Measurements from ENCODE around the gene CAMTA1. TPM values are rescaled to one million over a fixed set of nuclear protein-coding genes. Genes with fewer than 3 reads are reported as not detected.
A peak's percentile ranks its signal among the peaks of the same experiment; 100 is the strongest.

Gene CAMTA1
- total RNA-seq, 1 experiment from 2014 or later, result 69.5 TPM

GRCh38 chr1:7103874-7104273, 318.6 kb downstream of the CAMTA1 start:
- DNase-seq (ENCODE audit: low read depth, low spot score), result peak; percentile 13
- no peak for TF ChIP-seq TCF7L2 (IDR thresholded peaks at IDR 0.05; ENCODE audit: borderline replicate concordance, extremely low read depth, insufficient read depth, insufficient read length)
- no peak for TF ChIP-seq RAD21 (IDR thresholded peaks at IDR 0.05; ENCODE audit: low read depth)
- TF ChIP-seq JUND (IDR thresholded peaks at IDR 0.05), result no peak
- TF ChIP-seq YY1 (IDR thresholded peaks at IDR 0.05; ENCODE audit: extremely low read depth, insufficient replicate concordance, low read depth, low read length), result no peak
- TF ChIP-seq CBX3 (IDR thresholded peaks at IDR 0.05; ENCODE audit: low read depth), result no peak
- no peak for TF ChIP-seq REST (IDR thresholded peaks at IDR 0.05; ENCODE audit: low read depth)
- TF ChIP-seq MAX (IDR thresholded peaks at IDR 0.05), result no peak
- no peak for TF ChIP-seq CTCF (IDR thresholded peaks at IDR 0.05 in 2 of 3, conservative IDR thresholded peaks at IDR 0.05 in 1 of 3; ENCODE audit: borderline replicate concordance in 1 of 3, insufficient read depth in 1 of 3, low read depth in 2 of 3, low read length in 2 of 3)
- TF ChIP-seq ZFX (IDR thresholded peaks at IDR 0.05), result no peak
- TF ChIP-seq EZH2 (IDR thresholded peaks at IDR 0.05), result no peak
- no TSS peak for BruUV-seq (replicated peaks)

More at GRCh38 chr1:7103874-7104273, 318.6 kb downstream of the CAMTA1 start:
- Histone ChIP-seq H3K27me3 (ENCODE audit: insufficient read depth, low read length) (peaks cover 45% of the 10 kb centered on the region), H3K27ac (ENCODE audit: low read depth, low read length) (no peak overlapping the region), H3K9ac (ENCODE audit: low read length) (no peak overlapping the region), H3K4me2 (ENCODE audit: low read length) (no peak overlapping the region), H3K4me3 (replicated peaks in 1 of 2; ENCODE audit: low read depth in 1 of 2, low read length in 2 of 2) (no peak overlapping the region), H3K79me2 (ENCODE audit: insufficient read depth, low read length) (no peaks in the 10 kb centered on the region), H2AFZ (ENCODE audit: low read depth, low read length, poor library complexity, severe bottlenecking) (no peak overlapping the region), H3K9me3 (ENCODE audit: control insufficient read depth in 1 of 2, insufficient read depth in 1 of 2, low read depth in 1 of 2, low read length in 2 of 2) (peaks cover 0 to 9% of the 10 kb centered on the region in 2 experiments; a peak in 1 of 4 replicates), H4K20me1 (ENCODE audit: insufficient read depth) (no peaks in the 10 kb centered on the region), H3K4me1 (ENCODE audit: control insufficient read depth in 1 of 2, insufficient read depth in 2 of 2, low read length in 2 of 2) (no peaks in the 10 kb centered on the region), H3K9me2 (ENCODE audit: insufficient read depth) (no peaks in the 10 kb centered on the region), H3K36me3 (ENCODE audit: control insufficient read depth in 1 of 2, insufficient read depth in 2 of 2, low read length in 2 of 2) (no peaks in the 10 kb centered on the region)
- RAD21 ChIA-PET (ENCODE audit: low non-redundant PET in 1 of 2, low total read pairs in 2 of 2, uncharacterized antibody in 2 of 2, unreplicated experiment in 2 of 2), result no interaction called here
- POLR2A ChIA-PET, result no interaction called here
- intact Hi-C loops (cut with micrococcal nuclease), result no loop called here
- no peak for ATAC-seq
- CTCF ChIA-PET, result no interaction called here

Measured in HCT116 (cell line).